ENCODE measurements around the gene PPP1R13B.

- TF ChIP-seq, protein P1, sequence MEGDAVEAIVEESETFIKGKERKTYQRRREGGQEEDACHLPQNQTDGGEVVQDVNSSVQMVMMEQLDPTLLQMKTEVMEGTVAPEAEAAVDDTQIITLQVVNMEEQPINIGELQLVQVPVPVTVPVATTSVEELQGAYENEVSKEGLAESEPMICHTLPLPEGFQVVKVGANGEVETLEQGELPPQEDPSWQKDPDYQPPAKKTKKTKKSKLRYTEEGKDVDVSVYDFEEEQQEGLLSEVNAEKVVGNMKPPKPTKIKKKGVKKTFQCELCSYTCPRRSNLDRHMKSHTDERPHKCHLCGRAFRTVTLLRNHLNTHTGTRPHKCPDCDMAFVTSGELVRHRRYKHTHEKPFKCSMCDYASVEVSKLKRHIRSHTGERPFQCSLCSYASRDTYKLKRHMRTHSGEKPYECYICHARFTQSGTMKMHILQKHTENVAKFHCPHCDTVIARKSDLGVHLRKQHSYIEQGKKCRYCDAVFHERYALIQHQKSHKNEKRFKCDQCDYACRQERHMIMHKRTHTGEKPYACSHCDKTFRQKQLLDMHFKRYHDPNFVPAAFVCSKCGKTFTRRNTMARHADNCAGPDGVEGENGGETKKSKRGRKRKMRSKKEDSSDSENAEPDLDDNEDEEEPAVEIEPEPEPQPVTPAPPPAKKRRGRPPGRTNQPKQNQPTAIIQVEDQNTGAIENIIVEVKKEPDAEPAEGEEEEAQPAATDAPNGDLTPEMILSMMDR (IDR thresholded peaks at IDR 0.05 in 2 of 3, conservative IDR thresholded peaks at IDR 0.05 in 1 of 3; ENCODE audit: borderline replicate concordance in 1 of 3, insufficient read depth in 1 of 3, low read depth in 2 of 3, low read length in 2 of 3): no peak
- TF ChIP-seq ZFX (IDR thresholded peaks at IDR 0.05) (no peak), ZNF274 (IDR thresholded peaks at IDR 0.05; ENCODE audit: low read depth, low read length) (no peak)
Observed at GRCh38 chr14:103816991-103817390, 30.4 kb downstream of the PPP1R13B start.
